Measurements from ENCODE around the gene KRTAP10-4.
"Not testable (repeated sequence)": the region's sequence is repeated elsewhere in the genome, so short reads cannot be mapped to it uniquely, and the experiment has no call there.

KRTAP10-4 gene

DNA sequence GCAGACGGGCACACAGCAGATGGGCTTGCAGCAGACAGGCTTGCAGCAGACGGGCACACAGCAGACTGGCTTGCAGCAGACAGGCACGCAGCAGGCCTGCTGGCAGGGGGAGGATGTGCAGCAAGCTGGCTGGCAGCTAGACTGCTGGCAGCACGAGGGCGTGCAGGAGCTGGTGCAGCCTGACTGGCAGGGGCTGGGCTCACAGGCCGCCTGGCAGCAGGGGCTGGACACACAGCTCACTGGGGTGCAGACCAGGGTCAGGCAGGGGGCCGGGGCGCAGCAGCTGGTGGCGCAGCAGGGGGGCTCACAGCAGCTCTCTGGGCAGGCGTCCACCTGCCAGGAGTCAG lies 15.2 kb upstream of the KRTAP10-4 start:
- FAIRE-seq: not testable (repeated sequence)

GRCh38 chr21:44558695-44559094 lies 14.8 kb upstream of the KRTAP10-4 start, which contains the start of gene KRTAP10-3:
Gene KRTAP10-3 (minus strand): TSS chr21:44558795. CDS start chr21:44558715, 80 bp downstream.
- no peak for FAIRE-seq

- no peak for FAIRE-seq
Measured at GRCh38 chr21:44564099-44564498, 9.4 kb upstream of the KRTAP10-4 start.

GRCh38 chr21:44564886-44565598 lies 8.5 kb upstream of the KRTAP10-4 start:
- FAIRE-seq: peak; percentile 61

DNA sequence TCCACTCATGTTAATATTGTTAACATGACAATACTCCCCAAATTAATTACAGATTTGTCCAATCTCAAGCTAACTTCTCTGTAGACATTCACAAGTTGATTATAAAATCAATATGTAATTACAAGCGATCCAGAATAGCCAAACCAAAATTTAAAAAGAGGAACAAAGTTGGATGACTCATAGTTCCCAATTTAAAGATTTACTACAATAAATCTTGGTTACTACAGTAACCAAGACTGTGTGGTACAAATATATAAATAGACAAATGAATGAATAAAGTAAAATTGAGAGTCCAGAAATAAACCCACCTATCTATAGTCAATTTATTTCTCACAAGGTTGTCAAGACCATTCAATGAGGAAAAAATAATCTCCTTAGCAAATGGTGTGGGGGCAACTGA lies 7.1 kb upstream of the KRTAP10-4 start:
- FAIRE-seq: peak; percentile 18

GRCh38 chr21:44567481-44568171 lies 5.9 kb upstream of the KRTAP10-4 start:
- FAIRE-seq: no peak

- FAIRE-seq: no peak
Measured at GRCh38 chr21:44568261-44568660, 5.3 kb upstream of the KRTAP10-4 start.

GRCh38 chr21:44568667-44569556 lies 4.6 kb upstream of the KRTAP10-4 start:
- no peak for FAIRE-seq

GRCh38 chr21:44569861-44570517 lies 3.5 kb upstream of the KRTAP10-4 start:
- FAIRE-seq: no peak

DNA sequence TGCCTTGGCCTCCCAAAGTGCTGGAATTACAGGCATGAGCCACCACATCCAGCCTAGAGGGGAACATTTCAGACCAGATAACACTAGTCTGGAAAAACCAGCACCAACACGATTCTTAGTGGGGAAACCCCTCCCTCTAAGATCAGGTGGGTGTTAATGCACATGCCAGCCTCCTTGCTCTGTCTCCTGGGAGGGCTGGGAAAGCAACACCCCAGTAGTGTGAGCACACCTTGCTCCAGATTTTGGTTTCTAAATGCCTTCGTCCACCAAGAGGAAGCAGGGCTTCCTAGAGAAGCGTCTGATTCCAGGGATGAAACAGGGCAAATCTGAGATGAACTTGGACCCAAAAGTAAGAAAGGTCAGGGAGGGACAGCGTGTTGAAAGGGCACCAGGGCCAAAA lies 2.2 kb upstream of the KRTAP10-4 start:
- no peak for FAIRE-seq

DNA sequence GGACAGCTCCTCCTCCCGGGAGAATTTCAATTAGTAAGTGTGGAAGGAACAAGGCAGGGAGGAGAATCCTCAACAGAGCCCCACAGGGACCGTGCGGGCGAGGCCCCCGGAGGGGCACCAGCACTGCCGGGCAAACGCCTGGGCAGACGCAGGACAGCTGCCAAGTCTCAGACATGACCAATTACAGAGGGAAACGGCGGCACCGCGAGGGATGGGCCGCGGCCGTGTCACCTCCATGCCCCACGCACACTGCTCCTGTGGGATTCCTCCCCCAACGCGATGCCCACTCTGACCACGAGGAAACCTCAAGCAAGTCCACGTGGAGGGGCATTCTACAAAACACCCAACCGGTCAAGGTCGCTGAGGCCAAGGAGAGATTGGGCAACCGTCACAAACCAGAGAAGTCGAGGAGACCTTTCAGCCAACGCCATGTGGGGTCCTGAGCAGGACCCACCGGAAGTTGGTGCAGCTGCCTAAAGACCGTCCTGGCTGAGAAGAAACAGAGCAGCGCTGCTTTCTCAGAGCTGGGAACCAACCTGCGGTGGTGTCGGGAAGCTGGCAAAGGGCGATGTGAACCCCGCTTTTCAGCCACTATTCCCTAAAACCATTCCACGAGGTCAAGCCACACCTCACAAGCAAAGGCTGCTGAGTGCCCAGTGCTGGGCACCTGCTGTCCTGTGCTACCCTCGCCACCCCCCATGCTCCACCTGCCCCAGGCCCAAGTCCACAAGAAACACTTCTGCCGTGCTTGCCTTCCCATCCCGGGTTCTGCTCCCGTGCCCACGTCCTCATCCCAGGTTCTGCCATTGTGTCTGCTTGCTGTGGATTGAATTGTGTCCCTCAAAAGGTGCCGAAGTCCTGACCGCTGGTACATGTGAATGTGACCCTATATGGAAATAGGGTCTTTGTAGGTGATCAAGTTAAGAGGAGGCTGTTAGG lies 1.4 kb upstream of the KRTAP10-4 start:
- no peak for FAIRE-seq

- no peak for FAIRE-seq
Measured at GRCh38 chr21:44572959-44573583, 458 bp upstream of the KRTAP10-4 start.

GRCh38 chr21:44574457-44575306 lies 1.2 kb downstream of the KRTAP10-4 start:
- no peak for FAIRE-seq

DNA sequence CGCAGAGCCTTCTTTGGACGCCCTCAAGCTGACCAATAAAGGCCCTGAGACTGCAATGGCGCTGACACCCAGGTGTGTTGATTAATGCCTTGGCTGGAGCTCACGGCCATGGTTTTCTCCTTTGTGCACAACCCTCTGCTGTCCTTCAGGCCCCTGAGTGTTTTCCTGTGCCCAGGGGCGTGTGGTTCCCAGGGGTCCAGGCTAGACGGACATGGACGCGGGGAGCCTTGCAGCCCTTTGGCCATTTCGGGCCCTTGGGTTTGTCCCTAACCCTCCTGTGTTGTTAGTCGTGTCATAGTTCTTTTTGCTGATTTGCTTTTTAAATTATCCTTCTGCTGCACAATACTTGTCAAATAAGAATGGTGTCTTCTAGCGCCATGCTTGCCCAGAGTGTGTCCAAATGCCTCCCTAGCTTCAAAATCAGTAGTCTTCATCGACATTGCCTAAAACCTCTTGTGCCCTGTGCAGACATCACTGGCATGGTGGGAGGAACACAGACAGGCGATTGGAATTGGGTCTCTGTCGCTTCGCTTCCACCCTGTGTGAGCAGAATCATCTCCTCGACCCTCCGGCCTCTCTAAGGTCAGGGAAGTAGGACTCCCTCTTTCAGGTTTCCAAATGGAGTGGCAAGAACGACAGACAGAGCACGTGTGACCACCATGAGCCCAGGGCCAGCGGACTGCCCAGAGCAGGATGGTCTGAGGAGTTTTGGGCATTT lies 1.9 kb downstream of the KRTAP10-4 start:
- no peak for FAIRE-seq

DNA sequence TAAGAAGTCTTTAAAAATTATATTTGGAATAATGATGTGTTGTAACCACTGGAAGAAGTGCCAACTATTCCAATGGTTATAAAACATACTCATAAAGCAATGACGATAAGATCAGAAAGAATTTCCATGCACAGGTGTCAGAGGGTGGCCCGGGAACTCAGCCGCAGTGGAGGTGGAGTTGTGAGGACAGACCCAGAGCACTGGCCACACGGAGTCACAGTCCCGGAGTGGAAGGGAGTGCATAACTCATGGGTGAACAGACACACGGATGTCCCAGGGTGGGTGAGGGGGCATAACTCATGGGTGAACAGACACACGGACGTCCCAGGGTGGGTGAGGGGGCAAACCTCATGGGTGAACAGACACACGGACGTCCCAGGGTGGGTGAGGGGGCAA lies 2.5 kb downstream of the KRTAP10-4 start:
- no peak for FAIRE-seq

- FAIRE-seq: no peak
Measured at GRCh38 chr21:44578371-44579055, 5.0 kb downstream of the KRTAP10-4 start.

GRCh38 chr21:44579056-44579832 lies 5.7 kb downstream of the KRTAP10-4 start:
- no peak for FAIRE-seq

DNA sequence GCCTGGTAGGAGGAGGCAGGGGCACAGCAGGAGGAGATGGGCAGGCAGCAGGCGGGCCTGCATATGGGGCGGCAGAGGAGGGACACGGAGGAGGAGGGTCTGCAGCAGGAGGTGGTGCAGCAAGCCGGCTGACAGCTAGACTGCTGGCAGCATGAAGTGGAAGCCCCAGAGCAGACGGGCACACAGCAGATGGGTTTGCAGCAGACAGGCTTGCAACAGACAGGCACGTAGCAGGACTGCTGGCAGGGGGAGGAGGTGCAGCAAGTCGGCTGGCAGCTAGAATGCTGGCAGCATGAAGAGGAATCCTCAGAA lies 6.3 kb downstream of the KRTAP10-4 start:
- no peak for FAIRE-seq
